WI38 (cell line): ENCODE results near the gene ZC2HC1B.

ENCODE experiments used
- H3K4me3 ChIP-seq: 2 replicates; pipeline ENCODE4 v1.5.1; 2011; ENCODE audit warnings: low read depth, mild to moderate bottlenecking, control low read depth, low read length
- TF ChIP-seq, protein P1 (sequence below): IDR thresholded peaks from 2 replicates; pipeline ENCODE4 v1.5.1; 2012; ENCODE audit warnings: low read depth, mild to moderate bottlenecking, control low read depth, low read length

Gene ZC2HC1B

DNA sequence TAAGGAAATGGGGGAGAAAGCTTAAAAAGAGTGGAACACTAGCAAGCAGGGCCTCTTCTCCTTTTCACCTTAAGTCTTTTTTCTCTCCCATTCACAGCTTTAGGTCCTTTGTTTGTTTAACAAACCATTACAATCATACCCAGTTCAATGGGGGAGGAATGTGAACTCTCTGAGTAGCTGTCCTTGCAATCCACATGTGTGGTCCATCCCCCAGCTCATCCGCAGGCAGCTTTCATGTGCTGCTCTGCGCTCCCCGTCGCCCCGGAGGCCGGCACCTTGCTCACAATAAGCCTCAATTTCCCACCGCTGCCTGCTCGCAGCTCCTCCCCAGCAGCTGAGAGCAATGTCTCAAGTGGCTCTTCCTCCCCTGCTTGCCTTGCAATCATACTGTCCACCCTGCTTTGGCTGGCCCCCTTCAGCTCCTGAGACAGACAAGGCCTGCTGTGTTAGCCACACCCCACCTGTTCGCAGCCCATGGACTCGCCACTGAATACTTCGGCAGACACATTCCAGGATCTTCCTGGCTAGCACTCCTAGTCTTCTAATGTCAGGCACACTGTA is 94.6 kb downstream of the ZC2HC1B start:
- TF ChIP-seq, protein P1, sequence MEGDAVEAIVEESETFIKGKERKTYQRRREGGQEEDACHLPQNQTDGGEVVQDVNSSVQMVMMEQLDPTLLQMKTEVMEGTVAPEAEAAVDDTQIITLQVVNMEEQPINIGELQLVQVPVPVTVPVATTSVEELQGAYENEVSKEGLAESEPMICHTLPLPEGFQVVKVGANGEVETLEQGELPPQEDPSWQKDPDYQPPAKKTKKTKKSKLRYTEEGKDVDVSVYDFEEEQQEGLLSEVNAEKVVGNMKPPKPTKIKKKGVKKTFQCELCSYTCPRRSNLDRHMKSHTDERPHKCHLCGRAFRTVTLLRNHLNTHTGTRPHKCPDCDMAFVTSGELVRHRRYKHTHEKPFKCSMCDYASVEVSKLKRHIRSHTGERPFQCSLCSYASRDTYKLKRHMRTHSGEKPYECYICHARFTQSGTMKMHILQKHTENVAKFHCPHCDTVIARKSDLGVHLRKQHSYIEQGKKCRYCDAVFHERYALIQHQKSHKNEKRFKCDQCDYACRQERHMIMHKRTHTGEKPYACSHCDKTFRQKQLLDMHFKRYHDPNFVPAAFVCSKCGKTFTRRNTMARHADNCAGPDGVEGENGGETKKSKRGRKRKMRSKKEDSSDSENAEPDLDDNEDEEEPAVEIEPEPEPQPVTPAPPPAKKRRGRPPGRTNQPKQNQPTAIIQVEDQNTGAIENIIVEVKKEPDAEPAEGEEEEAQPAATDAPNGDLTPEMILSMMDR: no peak

DNA sequence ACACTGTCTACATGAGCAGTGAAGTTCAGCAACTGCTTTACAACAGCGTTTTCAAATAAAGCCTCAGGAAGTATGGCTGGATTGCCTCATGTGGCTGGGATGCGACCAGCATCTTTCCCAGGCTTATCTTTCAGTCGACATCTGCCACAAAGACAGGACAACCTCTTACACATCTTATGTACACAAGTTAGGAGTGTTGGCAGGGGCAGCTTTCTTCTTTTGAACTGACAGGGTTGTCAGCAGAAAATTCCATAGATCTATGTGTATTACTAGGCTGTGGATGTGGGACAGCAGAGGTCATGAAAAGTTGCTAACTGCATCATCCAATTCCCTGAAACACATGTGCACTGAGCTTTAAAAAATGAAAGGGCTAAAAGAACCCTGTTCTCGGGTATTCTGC is 95.7 kb downstream of the ZC2HC1B start:
- H3K4me3 ChIP-seq: no peak overlapping the region
- TF ChIP-seq, protein P1: no peak

More for the DNA sequence above, 94.6 kb downstream of the ZC2HC1B start:
- H3K4me3 ChIP-seq: no peak overlapping the region

DNA sequence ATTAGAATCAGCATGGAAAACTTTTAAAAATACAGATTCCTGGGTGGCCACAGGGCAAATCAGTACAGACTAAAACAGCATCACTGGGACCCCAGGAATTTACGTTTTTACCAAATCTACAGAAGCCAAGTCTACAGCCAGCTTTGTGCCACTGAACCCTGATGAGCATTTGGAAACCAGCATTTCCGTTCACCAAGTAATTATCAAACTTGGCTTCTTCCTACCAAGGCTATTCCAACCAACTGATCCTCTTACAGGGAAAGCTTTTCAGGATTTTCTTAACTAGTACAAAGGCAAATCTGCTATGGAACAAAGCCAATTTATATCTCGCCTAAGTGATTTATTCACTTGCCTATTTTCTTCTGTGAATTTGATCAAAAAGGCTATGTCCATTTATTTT is 96.8 kb downstream of the ZC2HC1B start:
- TF ChIP-seq, protein P1: no peak
- H3K4me3 ChIP-seq: no peak overlapping the region

DNA sequence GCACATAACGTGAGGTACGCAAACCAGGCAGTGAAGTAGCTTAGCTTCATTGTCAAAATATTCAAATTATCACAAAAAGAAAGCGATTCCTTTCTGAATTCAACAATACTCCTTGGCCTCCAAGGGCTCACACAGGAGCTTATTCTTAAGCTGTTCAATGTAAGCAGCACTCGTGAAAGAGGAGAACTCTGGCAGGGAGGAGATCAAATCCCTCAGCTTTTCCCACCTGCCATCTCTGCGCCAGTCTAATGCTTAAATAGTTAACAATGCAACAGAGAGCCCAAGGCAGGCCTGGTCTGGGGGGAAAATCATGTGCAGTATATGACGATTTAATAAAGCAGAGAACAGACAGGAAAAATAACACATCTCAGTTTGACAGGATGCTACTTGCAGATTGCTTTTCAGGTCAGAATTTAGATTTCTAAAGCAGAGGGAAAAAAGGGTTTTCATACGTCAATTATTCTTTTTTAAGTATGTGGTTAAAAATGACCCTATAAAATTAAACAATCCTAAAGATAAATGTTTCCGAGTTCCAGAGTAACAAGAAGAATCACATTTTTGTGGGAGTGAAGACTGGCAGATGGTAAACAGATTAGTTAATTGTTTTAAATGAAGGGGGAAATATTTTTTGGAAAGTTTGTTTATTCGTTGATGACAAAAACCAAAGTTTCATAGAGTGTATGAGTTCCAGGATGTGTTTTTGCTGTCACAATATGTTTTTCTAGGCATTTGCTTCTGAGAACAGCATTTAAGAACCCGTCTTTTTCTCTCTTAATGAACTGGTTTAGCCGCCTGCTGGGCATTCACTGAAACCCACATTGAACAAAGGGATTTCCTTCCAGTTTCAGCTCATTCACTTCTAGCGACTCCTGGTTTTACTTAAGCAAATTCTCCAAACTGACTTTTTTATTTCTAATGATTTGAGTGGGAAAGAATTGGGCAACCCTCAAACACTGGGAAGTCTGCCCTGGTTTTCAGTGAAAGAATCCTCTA is 97.9 kb downstream of the ZC2HC1B start:
- TF ChIP-seq, protein P1: 0 out of 2 replicates have a peak, but pooled peaks have one; percentile 8
- H3K4me3 ChIP-seq: no peak overlapping the region

DNA sequence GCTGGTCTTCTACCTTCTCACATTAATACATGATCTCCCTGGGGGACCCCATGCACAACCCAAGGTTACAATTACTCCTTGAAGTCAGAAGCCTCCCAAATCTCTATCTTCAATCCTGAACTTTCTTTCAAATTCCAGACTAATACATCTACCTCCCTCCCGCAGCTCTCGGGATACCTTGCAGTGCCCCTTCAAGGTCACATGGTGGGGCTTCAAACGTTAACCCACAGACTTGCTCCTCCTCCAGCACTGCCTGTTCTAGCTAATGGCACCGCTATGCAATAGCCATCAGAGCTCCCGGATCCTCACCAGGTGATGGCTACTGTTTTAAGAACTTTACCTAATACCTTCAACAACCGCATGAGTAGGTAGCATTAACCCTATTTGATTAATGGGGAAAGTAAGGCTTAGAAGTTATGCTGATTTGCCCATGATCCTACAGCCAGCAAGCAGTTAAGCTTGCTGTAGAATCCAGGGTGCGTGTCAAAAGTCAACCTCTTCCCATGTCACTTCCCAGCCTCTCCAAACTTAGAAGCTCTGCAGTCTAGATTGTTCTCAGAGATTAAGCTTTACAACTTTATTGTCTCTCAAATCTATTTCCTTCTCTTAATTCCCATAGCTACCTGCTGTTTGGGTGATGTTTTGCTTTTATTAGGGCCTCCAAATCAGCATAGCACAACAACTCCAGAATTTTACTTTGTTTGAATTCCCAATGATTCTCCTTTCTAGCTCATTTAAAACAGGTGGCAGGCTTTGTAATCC is 99.1 kb downstream of the ZC2HC1B start:
- no peak overlapping the region for H3K4me3 ChIP-seq
- TF ChIP-seq, protein P1: no peak

DNA sequence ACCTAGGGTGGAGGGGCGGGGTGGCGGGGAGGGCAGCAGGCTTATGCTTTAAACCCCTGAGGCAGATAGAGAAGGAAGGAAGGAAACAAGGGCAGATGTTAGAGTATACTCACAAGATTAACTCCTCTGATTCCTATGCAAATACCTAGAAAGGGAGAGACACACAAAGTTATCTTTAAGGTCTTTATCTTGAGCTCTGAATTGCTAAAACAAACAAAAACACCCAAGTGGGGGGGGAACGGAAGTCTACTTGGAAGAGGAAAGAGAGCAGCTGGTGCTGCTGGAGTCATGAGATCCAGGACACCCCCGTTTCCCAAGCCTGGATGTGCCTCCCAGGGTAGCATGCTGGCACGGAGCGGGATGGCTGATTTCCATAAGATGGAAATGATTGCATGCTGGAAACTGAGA is 100.4 kb downstream of the ZC2HC1B start:
- H3K4me3 ChIP-seq: no peak overlapping the region
- TF ChIP-seq, protein P1: no peak
